Heart right ventricle (tissue), 16 donors: ENCODE data around the gene AQP9. TPM values are rescaled to one million over a fixed set of nuclear protein-coding genes. Genes with fewer than 3 reads are reported as not detected.

Experiments
- ATAC-seq, 8 donors: fragments of 200-7000 bp; cut with Tn5 transposase; one replicate each; pipeline ENCODE4 v1.9.1; 2020; ENCODE audit warnings: mild to moderate bottlenecking in 8 of 8, moderate library complexity in 8 of 8, moderate number of reproducible peaks in 1 of 8
- DNase-seq, 2 donors: peaks; one replicate each; pipeline ENCODE4 v3.0.0-alpha.2; 2020
- H3K27ac ChIP-seq, 10 donors: fragments of 200-600 bp; sonication (generic) in 2 of 10; one replicate each; pipeline versions ENCODE4 v1.5.0 to v1.8.0; 2020 to 2022; ENCODE audit warnings: mild to moderate bottlenecking in 3 of 10
- H3K27me3 ChIP-seq, 7 donors: fragments of 200-600 bp; one replicate each; pipeline ENCODE4 v1.8.0; 2021 to 2022; ENCODE audit warnings: mild to moderate bottlenecking in 2 of 7
- H3K36me3 ChIP-seq, 9 donors: fragments of 200-600 bp; sonication (generic) in 1 of 9; one replicate each; pipeline versions ENCODE4 v1.5.0 to v1.8.0; 2020 to 2022; ENCODE audit warnings: mild to moderate bottlenecking in 2 of 9
- H3K4me1 ChIP-seq, 9 donors: fragments of 200-600 bp; sonication (generic) in 1 of 9; one replicate each; pipeline versions ENCODE4 v1.5.0 to v1.8.0; 2020 to 2022; ENCODE audit warnings: mild to moderate bottlenecking in 4 of 9
- H3K4me3 ChIP-seq, 10 donors: fragments of 200-600 bp; sonication (generic) in 2 of 10; one replicate each; pipeline versions ENCODE4 v1.5.0 to v1.8.0; 2020 to 2022; ENCODE audit warnings: mild to moderate bottlenecking in 7 of 10, moderate library complexity in 2 of 10
- H3K9me3 ChIP-seq, 11 donors: fragments of 200-600 bp in 10 of 11; sonication (generic) in 2 of 11; one replicate each; pipeline versions ENCODE4 v1.5.0 to v1.8.0; 2013 to 2022; ENCODE audit warnings: mild to moderate bottlenecking in 2 of 11, control low read depth in 1 of 11, moderate library complexity in 1 of 11
- WGBS, 2 donors: extraction: QIAGEN DNeasy Blood & Tissue Kit; methylation state at CpG; one replicate each; pipeline ENCODE4 v1.1.7; 2013; ENCODE audit warnings: inconsistent platforms in 1 of 2; 5-methylcytosine and 5-hydroxymethylcytosine counted together
- intact Hi-C, 10 donors: fragments of 100-400 bp; cut with DNase I; formaldehyde crosslinking; loops; one replicate each; pipeline versions ENCODE4 v1.11.1 to v1.14.2; 2022
- polyA plus RNA-seq, 2 donors: library from polyadenylated mRNA; stranded (reverse); fragments of 200-250 nt; gene quantifications; one replicate each; pipeline ENCODE4 v1.2.3, GENCODE V29; 2013
- total RNA-seq, 10 donors: library from RNA; stranded (reverse); fragmentation: NEBNext Ultra II Directional in 3 of 10; extraction: Animal tissue kit (Norgen Biotek cat#: 25700) in 3 of 10; gene quantifications; one replicate each; pipeline versions ENCODE4 v1.2.1 to v1.2.4, GENCODE V29; 2021 to 2023
- TF ChIP-seq, protein P1 (sequence below), 9 donors: fragments of 200-600 bp; sonication (generic) in 2 of 9; IDR thresholded peaks; one replicate each; pipeline versions ENCODE4 v1.5.0 to v1.8.0; 2021 to 2022; ENCODE audit warnings: antibody characterized with exemption in 9 of 9, mild to moderate bottlenecking in 5 of 9, moderate library complexity in 1 of 9
- donor health status: Arrhythmogenic right ventricular cardiomyopathy.
- donor health status: ischemic (EF 13 %, LVEDD 7.1; RV severe dilation, severe dysfunction).
- donor health status: healthy with polysubstance abuse.
- donor health status: DM: no; HTN: yes; CAD: no.
- donor health status: DM: no; HTN: no; CAD: no.
- donor health status: ischemic (EF 25% LVEDD 6.9; RV normal size, moderate dysfunction).
- donor health status: ischemic (EF 25% LVEDD 5.7; RV mildly dilated, moderate dysfunction).
- donor health status: healthy.
- donor health status: DM: yes; HTN: yes; CAD: no.
- donor health status: Ischemic cardiomyopathy.
- donor health status: ischemic (EF 35%, LVEDD 5.7; RV mildly dilated, moderate dysfunction).
- donor health status: nonischemic (EF 11% LVEDD 7.7; RV severe dilation, severe dysfunction).
- donor health status: DM: yes; HTN: yes; CAD: no.
- donor health status: PGD.
- donor health status: ischemic (EF 29% LVEDD 5.4; RV normal size, mild dysfunction).
- donor health status: nonischemic (EF 23%, LVEDD 6.1; RV moderate dilation, normal function).

Gene AQP9
- total and polyA plus RNA-seq, 12 donors = 0.42 to 3.3 (median 0.87) TPM; not detected in 1

DNA sequence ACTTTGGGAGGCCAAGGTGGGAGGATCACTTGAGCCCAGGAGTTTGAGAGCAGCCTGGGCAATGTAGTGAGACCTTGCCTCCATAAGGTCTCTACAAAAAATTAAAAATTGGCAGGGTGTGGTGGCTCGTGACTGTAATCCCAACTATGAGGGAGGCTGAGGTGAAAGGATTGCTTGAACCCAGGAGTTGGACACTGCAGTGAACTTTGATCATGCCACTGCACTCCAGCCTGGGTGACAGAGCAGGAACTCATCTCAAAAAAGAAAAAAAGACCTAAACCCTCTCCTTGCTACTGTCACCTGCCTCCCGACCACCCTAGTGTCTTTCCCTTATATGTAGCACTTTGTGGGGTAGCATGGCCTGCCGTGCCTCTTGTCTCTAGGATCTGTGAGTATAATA is 23.8 kb upstream of the AQP9 start:
- Histone ChIP-seq H3K4me1 (no peaks in the 10 kb centered on the region), H3K36me3 (no peaks in the 10 kb centered on the region), H3K27ac (no peak overlapping the region), H3K9me3 (no peaks in the 10 kb centered on the region), H3K27me3 (peaks cover 0 to 25% (median 22%) of the 10 kb centered on the region in 7 donors), H3K4me3 (no peak overlapping the region)
- DNase-seq (no peak), ATAC-seq (no peak)
- TF ChIP-seq, protein P1, sequence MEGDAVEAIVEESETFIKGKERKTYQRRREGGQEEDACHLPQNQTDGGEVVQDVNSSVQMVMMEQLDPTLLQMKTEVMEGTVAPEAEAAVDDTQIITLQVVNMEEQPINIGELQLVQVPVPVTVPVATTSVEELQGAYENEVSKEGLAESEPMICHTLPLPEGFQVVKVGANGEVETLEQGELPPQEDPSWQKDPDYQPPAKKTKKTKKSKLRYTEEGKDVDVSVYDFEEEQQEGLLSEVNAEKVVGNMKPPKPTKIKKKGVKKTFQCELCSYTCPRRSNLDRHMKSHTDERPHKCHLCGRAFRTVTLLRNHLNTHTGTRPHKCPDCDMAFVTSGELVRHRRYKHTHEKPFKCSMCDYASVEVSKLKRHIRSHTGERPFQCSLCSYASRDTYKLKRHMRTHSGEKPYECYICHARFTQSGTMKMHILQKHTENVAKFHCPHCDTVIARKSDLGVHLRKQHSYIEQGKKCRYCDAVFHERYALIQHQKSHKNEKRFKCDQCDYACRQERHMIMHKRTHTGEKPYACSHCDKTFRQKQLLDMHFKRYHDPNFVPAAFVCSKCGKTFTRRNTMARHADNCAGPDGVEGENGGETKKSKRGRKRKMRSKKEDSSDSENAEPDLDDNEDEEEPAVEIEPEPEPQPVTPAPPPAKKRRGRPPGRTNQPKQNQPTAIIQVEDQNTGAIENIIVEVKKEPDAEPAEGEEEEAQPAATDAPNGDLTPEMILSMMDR (IDR thresholded peaks at IDR 0.05) = no peak
- intact Hi-C loops = loop anchor here in 4 of 10 donors (2.0 to 10.0 kb wide), 3 partner anchors 68 to 70 kb away; no protein-coding TSS in a partner anchor
- 77 to 80% methylated on average over 3 of the region's 3 CpGs for WGBS, 2 donors

DNA sequence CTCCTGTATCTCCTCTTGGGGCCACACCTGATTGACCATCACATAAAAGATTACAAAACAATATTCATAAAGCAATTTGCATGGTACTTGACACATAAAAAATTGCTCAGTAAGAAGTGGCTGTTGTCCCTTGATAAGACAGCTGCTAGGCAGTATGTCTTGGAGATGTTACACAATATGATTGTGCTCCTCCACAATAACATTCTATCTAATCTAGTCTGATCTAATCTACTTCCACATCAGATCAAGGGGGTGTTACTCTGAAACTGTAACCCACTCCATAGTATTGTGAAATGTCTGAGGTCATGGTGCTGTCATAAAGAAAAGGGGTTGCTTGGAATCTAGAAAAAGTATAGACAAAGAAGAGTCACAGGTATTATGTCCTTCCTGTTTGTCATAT is 23.4 kb upstream of the AQP9 start:
- H3K27ac ChIP-seq = no peak overlapping the region
- TF ChIP-seq, protein P1 (IDR thresholded peaks at IDR 0.05) = no peak

DNA sequence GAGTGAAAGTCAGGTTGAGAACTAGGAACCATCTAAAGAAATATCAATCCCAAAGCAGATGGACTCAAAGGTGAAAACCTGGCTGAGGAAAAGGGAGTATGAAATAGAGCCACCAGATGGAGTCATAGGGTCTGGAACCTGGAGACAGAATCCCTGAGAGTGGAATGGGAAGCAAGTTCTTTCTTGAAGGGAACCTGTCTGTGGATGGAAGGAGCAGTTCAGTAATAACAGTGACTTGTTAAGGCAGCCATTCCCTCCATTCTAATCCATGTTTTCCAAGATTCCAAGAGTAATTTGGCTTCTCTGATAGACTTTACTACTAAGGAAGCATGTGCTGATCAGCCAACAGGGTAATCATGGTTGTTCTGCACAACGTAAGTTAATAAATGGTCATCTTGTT is 22.5 kb upstream of the AQP9 start:
- Histone ChIP-seq H3K27ac (no peak overlapping the region), H3K4me3 (no peak overlapping the region), H3K27me3 (peaks cover 0 to 14% (median 9%) of the 10 kb centered on the region in 7 donors), H3K36me3 (no peaks in the 10 kb centered on the region), H3K4me1 (no peaks in the 10 kb centered on the region), H3K9me3 (no peaks in the 10 kb centered on the region)
- intact Hi-C loops = loop anchor here in 6 of 10 donors (2.0 to 10.0 kb wide), 5 partner anchors 57 to 69 kb away; no protein-coding TSS in a partner anchor
- TF ChIP-seq, protein P1 (IDR thresholded peaks at IDR 0.05) = peak in 7 of 9 donors; percentile 13 to 40 (median 35)
- 85 to 95% methylated on average over 1 of the region's 1 CpG for WGBS, 2 donors
- DNase-seq = no peak
- ATAC-seq = peak in 1 of 8 donors; percentile 37

More for the DNA sequence above, 23.4 kb upstream of the AQP9 start:
- no peak for DNase-seq
- H3K36me3 ChIP-seq = no peaks in the 10 kb centered on the region
- intact Hi-C loops = loop anchor here in 6 of 10 donors (2.0 to 10.0 kb wide), 4 partner anchors 57 to 70 kb away; no protein-coding TSS in a partner anchor
- no peaks in the 10 kb centered on the region for H3K4me1 ChIP-seq
- no peak for ATAC-seq
- H3K27me3 ChIP-seq = peaks cover 0 to 21% (median 17%) of the 10 kb centered on the region in 7 donors
- H3K9me3 ChIP-seq = no peaks in the 10 kb centered on the region
- no peak overlapping the region for H3K4me3 ChIP-seq

DNA sequence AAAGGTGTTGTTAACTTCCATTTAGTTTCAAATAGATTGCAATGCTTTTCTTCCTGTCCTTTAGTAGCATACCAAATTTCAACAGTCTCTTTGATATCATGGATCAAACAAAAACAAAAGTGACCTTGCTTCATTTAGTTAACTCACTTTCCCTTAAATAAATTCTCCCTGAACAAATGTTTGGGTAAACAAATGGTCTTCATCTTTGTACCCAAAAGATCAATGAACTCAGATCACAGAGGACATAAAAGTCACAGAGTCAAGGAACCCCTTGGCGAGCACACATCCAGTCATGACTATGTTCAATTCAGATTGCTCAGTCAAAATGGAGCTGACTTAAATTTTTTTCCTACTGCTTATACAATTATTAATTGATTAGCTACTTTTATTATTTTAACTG is 20.6 kb upstream of the AQP9 start:
- no peaks in the 10 kb centered on the region for H3K4me1 ChIP-seq
- intact Hi-C loops = loop anchor here in 5 of 10 donors (2.0 to 10.0 kb wide), 4 partner anchors 55 to 67 kb away; no protein-coding TSS in a partner anchor
- ATAC-seq (no peak), DNase-seq (no peak)
- H3K27me3 ChIP-seq = peaks cover 0 to 13% (median 3%) of the 10 kb centered on the region in 7 donors
- TF ChIP-seq, protein P1 (IDR thresholded peaks at IDR 0.05) = no peak
- no peak overlapping the region for H3K27ac ChIP-seq
- H3K36me3 ChIP-seq = no peaks in the 10 kb centered on the region
- 88 to 100% methylated on average over 1 of the region's 1 CpG for WGBS, 2 donors
- no peaks in the 10 kb centered on the region for H3K9me3 ChIP-seq
- H3K4me3 ChIP-seq = no peak overlapping the region
